ENCODE results near the gene FKBP5. TPM values are rescaled to one million over a fixed set of nuclear protein-coding genes. Genes with fewer than 3 reads are reported as not detected.

Gene FKBP5
- total and polyA plus RNA-seq, 2 of the 4 experiments (the other 2 are of a cell fraction) = 6.8 to 7.0 TPM

GRCh38 chr6:35557239-35557638 lies 131.5 kb downstream of the FKBP5 start:
- peaks cover 29% of the 10 kb centered on the region for H3K27me3 ChIP-seq (ENCODE audit: control insufficient read depth, insufficient read depth, low read length)
- H2BK20ac ChIP-seq (ENCODE audit: low read depth, low read length) = no peak overlapping the region
- H3K4me3 ChIP-seq (ENCODE audit: insufficient read depth, low read depth, low read length) = no peak overlapping the region
- no peak overlapping the region for H4K5ac ChIP-seq (ENCODE audit: low read depth, low read length)
- no peak overlapping the region for H3K14ac ChIP-seq (replicated peaks; ENCODE audit: low read depth, low read length)
- H2AK5ac ChIP-seq (ENCODE audit: low read depth, low read length) = no peak overlapping the region
- in situ Hi-C loops (cut with MboI; ENCODE audit: low sequenced_read_pairs) (no loop called here), intact Hi-C loops (cut with micrococcal nuclease) (no loop called here), dilution Hi-C loops (cut with HindIII; ENCODE audit: low sequenced_read_pairs, unreplicated experiment) (no loop called here)
- WGBS, 2 experiments (ENCODE audit: extremely low coverage in 2 of 2, insufficient read length in 1 of 2) = 90% methylated on average over 2 of the region's 6 CpGs; no CpG with 5 or more reads in 1 of the 2 experiments
- no peaks in the 10 kb centered on the region for H4K20me1 ChIP-seq (ENCODE audit: insufficient read depth, low read length)
- H4K8ac ChIP-seq (ENCODE audit: low read depth in 2 of 2, low read length in 2 of 2) = no peak overlapping the region
- TF ChIP-seq USF2 (IDR thresholded peaks at IDR 0.05; ENCODE audit: low read depth, low read length) (no peak), POLR2A (IDR thresholded peaks at IDR 0.05; ENCODE audit: low read depth, low read length) (no peak), RCOR1 (IDR thresholded peaks at IDR 0.05; ENCODE audit: insufficient replicate concordance, low read length) (no peak), CEBPB (IDR thresholded peaks at IDR 0.05; ENCODE audit: low read depth, low read length) (no peak), CTCF (conservative IDR thresholded peaks at IDR 0.05; ENCODE audit: low read depth, low read length) (no peak)
- no peak overlapping the region for H3K56ac ChIP-seq (ENCODE audit: extremely low read depth, insufficient read depth, low read length)
- ChIA-PET POLR2A (ENCODE audit: unreplicated experiment) (no interaction called here), CTCF (no interaction called here)
- no peak overlapping the region for H4K91ac ChIP-seq (ENCODE audit: insufficient read depth, low read depth, low read length)
- no peak overlapping the region for H2BK120ac ChIP-seq (ENCODE audit: low read depth, low read length)
- H2AK9ac ChIP-seq (replicated peaks; ENCODE audit: low read depth, low read length, poor library complexity) = no peak overlapping the region
- H3K4ac ChIP-seq (ENCODE audit: low read depth, low read length) = no peak overlapping the region
- H3K4me1 ChIP-seq (ENCODE audit: control insufficient read depth, insufficient read depth, low read length) = no peaks in the 10 kb centered on the region
- H2BK5ac ChIP-seq (ENCODE audit: low read depth, low read length, poor library complexity, severe bottlenecking) = no peak overlapping the region
- ATAC-seq (ENCODE audit: low read depth) (no peak), DNase-seq (no peak)
- no peak overlapping the region for H3K9ac ChIP-seq (ENCODE audit: low read depth, low read length)
- BruUV-seq (replicated peaks) = no TSS peak
- H3K9me1 ChIP-seq (ENCODE audit: insufficient read depth, low read length) = no peaks in the 10 kb centered on the region
- H3K9me3 ChIP-seq (ENCODE audit: control insufficient read depth, insufficient read depth, low read length) = peaks cover 2% of the 10 kb centered on the region; the same call in 1 of the 2 replicates
- no peak overlapping the region for H3K18ac ChIP-seq (ENCODE audit: low read depth, low read length)
- no peak overlapping the region for H3K23ac ChIP-seq (ENCODE audit: low read depth, low read length)
- H3K36me3 ChIP-seq (ENCODE audit: control insufficient read depth, insufficient read depth, low read length) = no peaks in the 10 kb centered on the region
- H3K79me1 ChIP-seq (ENCODE audit: low read depth in 1 of 2, low read length in 2 of 2) = no peaks in the 10 kb centered on the region
- no peak overlapping the region for H2BK15ac ChIP-seq (ENCODE audit: low read depth, low read length)
- no peak overlapping the region for H2AFZ ChIP-seq (replicated peaks; ENCODE audit: low read length, poor library complexity)
- no peak overlapping the region for H3K4me2 ChIP-seq (ENCODE audit: low read depth, low read length)
- no peak overlapping the region for H3K27ac ChIP-seq (ENCODE audit: insufficient read depth, low read length)
